Head of caudate nucleus (tissue), 42 donors: ENCODE measurements around the gene SLFN12L.
"Not testable (repeated sequence)": the region's sequence is repeated elsewhere in the genome, so short reads cannot be mapped to it uniquely, and the experiment has no call there.

Experiments used
- DNase-seq, 42 donors: peaks; one replicate each; pipeline versions ENCODE4 v3.0.0 to v3.0.0-alpha.2; 2020 to 2021; ENCODE audit warnings: mixed read lengths in 7 of 42
- intact Hi-C: fragments of 100-400 bp; cut with DNase I; formaldehyde crosslinking; loops from one replicate; pipeline ENCODE4 v1.15.0; 2022

SLFN12L gene

DNA sequence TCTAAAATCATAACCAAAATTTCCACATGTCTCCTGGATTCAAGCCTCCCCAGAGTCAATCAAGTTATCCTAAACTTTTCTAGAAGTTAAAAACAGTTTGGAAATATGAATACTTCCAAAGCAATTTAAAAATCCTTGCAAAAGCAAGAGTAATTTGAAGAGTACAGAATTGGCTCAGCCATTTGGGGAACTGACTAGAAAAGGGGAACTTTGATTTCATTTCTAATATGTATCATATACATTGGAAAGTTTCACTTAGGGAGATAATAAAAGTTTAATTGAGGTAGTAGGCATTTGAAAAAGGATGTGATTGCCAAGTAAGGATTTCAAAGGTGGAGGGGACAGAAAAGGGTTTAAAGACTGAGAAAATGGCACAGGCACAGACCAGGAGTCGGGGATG is 9.0 kb upstream of the SLFN12L start:
- intact Hi-C loops, result no loop called here

DNA sequence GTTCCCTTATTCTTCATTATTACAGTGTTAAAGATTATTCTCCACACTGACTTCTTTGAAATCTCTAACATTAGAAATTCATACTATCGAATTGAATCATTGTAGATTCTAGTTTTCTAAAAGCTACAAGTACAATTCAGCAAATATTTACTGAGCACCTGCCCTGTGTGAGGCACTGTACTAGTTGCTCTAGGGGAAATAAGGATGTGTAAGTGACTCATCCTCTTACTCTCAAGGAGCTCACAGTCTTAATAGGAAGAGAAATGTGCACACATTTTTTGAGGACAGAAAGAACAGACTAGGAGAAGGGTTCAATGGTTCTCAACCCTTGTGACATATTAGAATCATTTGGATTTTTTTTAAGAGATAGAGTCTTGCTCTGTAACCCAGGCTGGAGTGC is 7.7 kb upstream of the SLFN12L start:
- DNase-seq, result no peak
- intact Hi-C loops, result no loop called here

More for the DNA sequence above, 9.0 kb upstream of the SLFN12L start:
- DNase-seq, result no peak

DNA sequence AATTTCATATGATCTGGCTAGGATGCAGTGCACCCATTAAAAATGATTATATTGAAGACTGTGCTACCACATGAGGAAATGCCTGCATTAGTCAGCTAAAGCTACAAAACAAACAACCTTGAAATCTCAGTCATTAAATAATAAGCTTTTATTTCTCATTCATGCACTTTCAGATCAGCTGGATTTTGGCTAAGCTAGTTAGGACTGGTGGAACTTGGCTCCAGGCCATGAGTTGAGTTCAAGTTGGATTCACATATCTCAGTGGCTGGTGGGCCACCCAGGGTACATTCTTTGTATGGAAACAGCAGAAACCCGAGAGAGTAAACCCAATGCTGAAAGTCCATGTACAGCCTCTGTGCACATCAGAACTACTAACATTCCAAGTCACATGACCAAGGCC is 6.4 kb upstream of the SLFN12L start:
- intact Hi-C loops, result no loop called here
- no peak for DNase-seq

DNA sequence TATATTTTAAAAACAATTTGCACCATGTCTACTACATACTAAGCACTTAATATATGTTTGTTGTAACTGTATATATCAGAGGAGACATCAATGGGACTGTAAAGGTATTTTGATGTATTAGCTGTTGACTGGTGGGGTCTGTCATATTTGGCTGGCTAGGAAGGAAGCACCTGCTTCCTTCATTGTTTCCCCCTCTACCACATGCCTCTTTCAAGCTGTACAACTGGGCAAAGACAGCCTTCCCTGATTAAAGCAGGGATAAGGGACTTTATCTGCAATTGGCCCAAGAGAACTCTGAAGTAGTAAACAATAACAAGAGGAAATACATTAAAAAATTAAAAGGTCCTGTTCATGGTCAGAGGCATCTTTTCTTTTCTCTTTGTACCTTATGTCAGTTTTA is 5.5 kb upstream of the SLFN12L start:
- intact Hi-C loops, result no loop called here
- DNase-seq, result no peak

DNA sequence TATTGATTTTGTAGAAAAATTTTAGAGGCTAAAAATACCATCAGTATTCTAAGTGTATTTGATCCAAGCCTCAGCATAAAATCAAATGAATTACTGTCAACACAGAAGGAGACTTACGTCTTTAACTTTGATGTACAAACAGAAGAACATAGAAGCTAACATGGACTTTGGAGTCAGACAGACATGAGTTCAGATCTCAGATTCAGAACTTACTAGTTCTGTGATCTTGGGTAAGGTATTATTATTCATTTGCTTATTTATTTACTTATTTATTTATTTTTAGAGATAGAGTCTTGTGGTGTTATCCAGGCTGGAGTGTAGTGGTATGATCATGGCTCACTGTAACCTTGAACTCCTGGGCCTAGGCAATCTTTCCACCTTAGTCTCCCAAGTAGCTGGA is 4.0 kb upstream of the SLFN12L start:
- intact Hi-C loops, result no loop called here
- no peak for DNase-seq

DNA sequence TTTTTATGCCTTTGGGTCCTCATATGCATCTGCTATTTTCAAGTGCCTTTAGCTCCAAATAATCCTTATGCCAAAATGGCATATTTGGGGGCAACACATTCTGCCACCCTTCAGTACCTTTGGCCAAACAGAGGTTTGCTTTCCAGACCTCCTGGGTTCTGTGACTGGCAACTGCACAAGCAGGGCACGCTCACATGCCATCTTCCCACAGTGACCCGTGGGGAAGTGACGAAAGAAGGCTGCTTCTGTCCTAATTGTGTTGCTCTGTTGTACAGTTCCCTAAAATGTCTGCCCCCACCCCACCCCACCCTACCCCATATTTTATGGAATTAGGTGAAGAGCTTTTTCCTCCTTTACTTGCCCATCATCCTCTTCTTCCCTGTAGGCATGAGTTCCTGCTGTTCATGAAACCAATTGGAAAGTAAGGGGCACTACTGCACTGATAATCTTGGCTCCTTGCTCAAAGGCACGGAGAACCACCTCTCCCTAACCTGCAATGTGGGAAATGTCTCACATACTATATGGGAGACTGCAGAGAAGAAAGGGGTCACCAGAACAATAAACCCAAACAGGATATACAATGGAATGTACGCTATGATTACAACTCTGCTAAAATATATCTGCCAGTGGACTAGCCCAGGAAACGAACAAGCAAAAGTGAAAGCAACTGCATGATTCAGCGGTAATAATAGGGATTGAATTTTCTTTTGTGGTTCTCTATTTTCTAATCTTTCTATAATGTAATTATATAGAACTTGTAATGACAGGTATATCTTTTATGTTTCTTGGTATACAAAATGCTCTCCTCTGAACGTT is 3.3 kb upstream of the SLFN12L start:
- intact Hi-C loops, result no loop called here
- peak in 24 of 42 donors; percentile 12 to 57 (median 29) for DNase-seq

DNA sequence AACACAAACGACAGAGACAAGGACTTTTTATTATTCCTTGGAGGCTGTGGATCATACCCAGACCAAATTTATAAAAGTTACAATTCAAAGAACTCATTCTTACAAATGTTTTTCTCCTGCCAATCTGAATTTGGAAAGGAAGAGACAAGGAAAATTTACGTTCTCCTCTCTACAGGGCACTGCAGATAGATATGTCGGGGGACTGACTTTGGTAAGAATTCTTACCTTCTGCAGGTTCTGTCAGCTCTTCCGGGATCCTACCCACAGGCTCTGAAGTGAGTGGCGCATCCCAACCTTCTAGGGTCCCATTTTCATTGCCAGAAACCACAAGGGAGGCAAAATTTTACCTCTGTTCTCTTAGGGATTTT is 2.2 kb upstream of the SLFN12L start:
- intact Hi-C loops, result no loop called here
- DNase-seq, result no peak

GRCh38 chr17:35536664-35537171 is 760 bp downstream of the SLFN12L start:
- no peak for DNase-seq
- intact Hi-C loops, result no loop called here

- DNase-seq, intact Hi-C loops: not testable (repeated sequence)
Observed at GRCh38 chr17:35535406-35535805, 2.1 kb downstream of the SLFN12L start.

DNA sequence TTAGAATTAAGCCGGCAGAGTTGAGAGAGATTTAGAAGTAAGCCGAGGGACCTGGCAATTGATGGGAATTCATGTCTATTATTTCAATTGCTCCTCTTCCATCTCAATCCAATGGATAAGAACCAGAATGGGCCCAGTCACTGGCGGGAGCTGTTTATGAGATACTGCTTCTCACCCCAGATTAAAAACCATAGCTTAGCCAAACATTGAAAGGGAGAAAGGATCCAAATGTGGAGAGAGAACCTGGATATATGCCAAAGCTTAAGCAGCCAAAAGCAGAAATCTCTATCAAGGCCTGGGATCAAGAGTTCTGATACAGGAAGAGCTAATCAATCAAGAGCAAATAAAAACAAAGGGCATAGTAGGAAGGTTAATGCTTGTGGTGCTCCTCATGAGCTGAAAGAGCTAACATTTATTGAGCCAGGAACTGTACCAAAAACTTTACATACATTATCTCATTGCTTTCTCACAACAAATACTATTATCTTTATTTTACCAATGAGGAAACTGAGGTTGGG is 2.8 kb downstream of the SLFN12L start:
- DNase-seq, result no peak
- intact Hi-C loops, result loop anchor here (5.0 kb wide), 1 partner anchor 222 kb away; no protein-coding TSS in a partner anchor

- no peak for DNase-seq
- intact Hi-C loops, result loop anchor here (5.0 kb wide), 1 partner anchor 219 kb away; no protein-coding TSS in a partner anchor
Observed at GRCh38 chr17:35531160-35531559, 6.3 kb downstream of the SLFN12L start.

DNA sequence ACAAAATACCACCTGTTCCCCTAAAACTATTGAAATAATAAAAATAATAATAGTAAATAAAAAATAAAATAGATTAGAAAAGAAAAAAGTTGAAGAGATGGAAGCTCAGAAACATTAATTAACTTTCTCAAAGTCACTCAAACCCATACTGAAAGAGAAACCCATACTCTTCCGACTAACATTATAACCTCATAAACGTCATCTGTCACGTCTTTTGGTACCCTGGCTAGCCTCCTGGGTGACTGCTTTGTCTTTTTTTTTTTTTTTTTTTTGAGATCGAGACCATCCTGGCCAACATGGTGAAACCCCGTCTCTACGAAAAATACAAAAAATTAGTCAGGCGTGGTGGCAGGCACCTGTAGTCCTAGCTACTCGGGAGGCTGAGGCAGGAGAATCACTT is 7.6 kb downstream of the SLFN12L start:
- DNase-seq, result no peak
- intact Hi-C loops, result loop anchor here (5.0 kb wide), 1 partner anchor 218 kb away; no protein-coding TSS in a partner anchor

DNA sequence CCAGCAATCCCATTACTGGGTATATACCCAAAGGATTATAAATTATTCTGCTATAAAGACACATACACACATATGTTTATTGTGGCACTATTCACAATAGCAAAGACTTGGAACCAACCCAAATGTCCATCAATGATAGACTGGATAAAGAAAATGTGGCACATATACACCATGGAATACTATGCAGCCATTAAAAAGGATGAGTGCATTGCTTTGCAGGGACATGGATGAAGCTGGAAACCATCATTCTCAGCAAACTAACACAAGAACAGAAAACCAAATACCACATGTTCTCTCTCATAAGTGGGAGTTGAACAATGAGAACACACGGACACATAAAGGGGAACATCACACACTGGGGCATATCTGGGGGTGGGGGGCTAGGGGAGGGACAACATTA is 8.2 kb downstream of the SLFN12L start:
- DNase-seq, intact Hi-C loops: not testable (repeated sequence)

- DNase-seq, result no peak
- intact Hi-C loops, result no loop called here
Observed at GRCh38 chr17:35523296-35523695, 14.2 kb downstream of the SLFN12L start.

DNA sequence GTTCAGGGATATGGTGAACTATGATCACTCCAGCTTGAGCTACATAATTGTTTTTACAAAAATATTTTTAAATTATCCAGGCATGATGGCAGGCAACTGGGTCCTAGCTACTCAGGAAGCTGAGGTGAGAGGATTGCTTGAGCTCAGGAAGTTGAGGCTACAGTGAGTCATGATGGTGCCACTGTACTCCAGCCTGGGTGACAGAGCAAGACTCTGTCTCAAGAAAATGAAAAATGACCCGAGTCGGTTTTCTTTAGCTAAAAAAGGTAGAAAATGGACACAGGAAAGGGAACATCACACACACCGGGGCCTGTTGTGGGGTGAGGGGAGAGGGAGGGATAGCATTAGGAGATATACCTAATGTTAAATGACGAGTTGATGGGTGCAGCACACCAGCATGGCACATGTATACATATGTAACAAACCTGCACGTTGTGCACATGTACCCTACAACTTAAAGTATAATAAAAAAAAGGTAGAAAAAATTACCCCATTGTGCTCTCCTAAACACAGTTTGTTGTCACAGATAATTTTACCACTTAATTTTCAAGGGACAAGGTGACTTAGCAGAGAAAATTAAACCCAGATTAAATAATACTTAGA is 15.7 kb downstream of the SLFN12L start:
- intact Hi-C loops, DNase-seq: not testable (repeated sequence)

DNA sequence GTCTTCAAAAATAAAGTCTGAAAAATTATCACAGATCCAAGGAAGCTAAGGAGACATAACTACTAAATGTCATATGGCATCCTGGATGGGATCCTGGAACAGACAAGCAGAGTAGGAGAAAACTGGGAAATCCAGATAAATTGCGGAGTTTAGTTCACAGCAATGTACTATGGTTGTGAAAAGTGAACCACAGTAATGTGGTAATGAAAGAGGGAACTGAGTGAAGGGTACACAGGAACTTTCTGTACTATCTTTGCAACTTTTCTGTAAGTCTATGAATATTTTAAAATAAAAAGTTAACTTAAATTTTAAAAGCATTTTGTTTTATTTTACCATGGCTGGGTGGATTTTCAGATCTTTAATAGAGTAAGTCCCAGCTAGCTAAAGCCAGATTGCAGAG is 16.3 kb downstream of the SLFN12L start:
- intact Hi-C loops, result no loop called here
- DNase-seq, result no peak

- intact Hi-C loops, result no loop called here
- no peak for DNase-seq
Observed at GRCh38 chr17:35519906-35520442, 17.5 kb downstream of the SLFN12L start.

DNA sequence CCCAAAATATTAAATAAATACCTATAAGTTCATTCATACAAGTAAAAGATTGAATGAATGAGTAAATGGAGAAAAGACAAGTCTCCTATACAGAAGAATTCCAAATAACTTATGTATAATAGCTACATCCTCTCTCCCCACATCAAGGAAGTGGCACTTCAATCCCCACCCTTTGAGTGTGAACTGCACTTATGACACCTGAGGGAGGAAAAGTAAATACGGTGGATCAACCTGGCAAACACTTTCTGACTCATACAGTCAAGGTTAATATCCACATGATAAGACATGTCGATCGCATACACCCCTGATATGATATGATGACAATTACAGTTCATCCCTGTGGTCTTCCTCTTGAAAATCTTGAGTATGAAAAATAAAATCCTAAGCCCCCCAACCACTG is 18.0 kb downstream of the SLFN12L start:
- intact Hi-C loops, result no loop called here
- DNase-seq, result no peak

- intact Hi-C loops, result not testable (repeated sequence)
Observed at GRCh38 chr17:35518431-35518830, 19.0 kb downstream of the SLFN12L start.

GRCh38 chr17:35515027-35515426 is 22.5 kb downstream of the SLFN12L start:
- intact Hi-C loops, result no loop called here
- no peak for DNase-seq

More at GRCh38 chr17:35518431-35518830, 19.0 kb downstream of the SLFN12L start:
- DNase-seq, result not testable (repeated sequence)
